Prostate gland (tissue), 2 donors: Measurements from ENCODE around the gene STEAP3.
A peak's percentile ranks its signal among the peaks of the same experiment; 100 is the strongest.

Experiments used
- CTCF ChIP-seq, 4 experiments: fragments of 200-600 bp in 2 of 4; fragments of 450-650 bp in 2 of 4; sonication (generic) in 2 of 4; IDR thresholded peaks; 1 replicate in 3 of 4; 2 replicates in 1 of 4; pipeline ENCODE4 v1.5.1; 2016 to 2019; ENCODE audit warnings: antibody characterized with exemption in 4 of 4, mild to moderate bottlenecking in 2 of 4, moderate library complexity in 2 of 4
- POLR2A ChIP-seq: fragments of 450-650 bp; IDR thresholded peaks from one replicate; pipeline ENCODE4 v1.6.1; 2016; ENCODE audit warnings: antibody characterized with exemption, mild to moderate bottlenecking
- POLR2AphosphoS5 ChIP-seq: sonication (generic); formaldehyde crosslinking; IDR thresholded peaks from one replicate; pipeline ENCODE4 v1.6.1; 2017; ENCODE audit warnings: antibody characterized with exemption

DNA sequence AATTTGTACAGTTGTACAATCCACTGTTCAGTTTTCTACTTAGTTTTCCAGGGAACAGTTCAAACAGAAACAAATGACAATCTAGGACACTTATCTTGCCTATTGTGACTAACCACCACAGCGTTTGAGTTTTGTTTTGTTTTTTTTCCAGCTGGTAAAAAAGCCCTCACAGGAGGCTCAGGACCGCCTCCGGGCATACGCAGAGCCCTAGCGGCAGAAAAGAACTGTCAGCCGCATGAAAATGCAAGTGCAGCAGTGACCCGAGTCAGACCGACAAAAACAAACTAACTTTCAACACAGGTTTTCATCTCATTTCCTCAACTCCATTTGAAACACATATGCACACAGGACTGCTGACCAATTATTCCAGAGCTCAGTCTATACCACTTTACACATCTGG is 68.6 kb downstream of the STEAP3 start:
- TF ChIP-seq CTCF (IDR thresholded peaks at IDR 0.05) (peak in 3 of 4 experiments; percentile 33 to 52 (median 49)), POLR2A (no peak), POLR2AphosphoS5 (no peak)
